IMR-90 (cell line): ENCODE results near the gene ZBTB8OS. TPM values are rescaled to one million over a fixed set of nuclear protein-coding genes. Genes with fewer than 3 reads are reported as not detected.

Experiments used
- ATAC-seq: fragments of 200-7000 bp; cut with Tn5 transposase; 2 replicates; pipeline ENCODE4 v1.9.1; 2020; ENCODE audit warnings: low read depth, mild to moderate bottlenecking, moderate library complexity
- BruUV-seq: library from RNA; stranded (reverse); fragments of 400-500 nt; replicated peaks from 2 replicates; lab custom pipeline; 2021; lab: Mats Ljungman, UMichigan
- CTCF ChIA-PET: fragments of 300-600 bp; formaldehyde crosslinking; extraction: SDS; loops from one replicate; lab custom pipeline; 2021; ENCODE audit warnings: antibody characterized with exemption; lab: Yijun Ruan, JAX
- POLR2A ChIA-PET: fragments of 300-600 bp; sonication (Branson Sonifier 250); formaldehyde crosslinking; loops from one replicate; lab custom pipeline; 2022; ENCODE audit warnings: antibody characterized with exemption; ENCODE audit not compliant: unreplicated experiment; lab: Charles Lee
- DNase-seq: peaks from one replicate; pipeline ENCODE4 v3.0.0; 2013
- H2AFZ ChIP-seq: replicated peaks from 2 replicates; pipeline ENCODE3; 2013; ENCODE audit warnings: low read length, mild to moderate bottlenecking; ENCODE audit not compliant: poor library complexity
- H2AK5ac ChIP-seq: 2 replicates; pipeline ENCODE4 v1.6.1; 2013; ENCODE audit warnings: low read depth, low read length, inconsistent platforms
- H2AK9ac ChIP-seq: replicated peaks from 2 replicates; pipeline ENCODE3; 2013; ENCODE audit warnings: mild to moderate bottlenecking, low read depth, low read length, moderate library complexity; ENCODE audit not compliant: poor library complexity
- H2BK120ac ChIP-seq: 2 replicates; pipeline ENCODE4 v1.6.1; 2013; ENCODE audit warnings: low read depth, low read length, inconsistent platforms
- H2BK15ac ChIP-seq: 3 replicates; pipeline ENCODE4 v1.6.1; 2013; ENCODE audit warnings: low read depth, low read length, inconsistent platforms
- H2BK20ac ChIP-seq: 2 replicates; pipeline ENCODE4 v1.6.1; 2013; ENCODE audit warnings: low read depth, mild to moderate bottlenecking, inconsistent platforms, low read length, moderate library complexity
- H2BK5ac ChIP-seq: 2 replicates; pipeline ENCODE4 v1.6.1; 2013; ENCODE audit warnings: mild to moderate bottlenecking, low read depth, low read length, inconsistent platforms; ENCODE audit not compliant: poor library complexity, severe bottlenecking
- H3K14ac ChIP-seq: replicated peaks from 2 replicates; pipeline ENCODE4 v1.6.1; 2013; ENCODE audit warnings: low read depth, low read length, inconsistent platforms
- H3K18ac ChIP-seq: 2 replicates; pipeline ENCODE4 v1.6.1; 2013; ENCODE audit warnings: low read depth, low read length, control low read depth
- H3K23ac ChIP-seq: 2 replicates; pipeline ENCODE4 v1.6.1; 2013; ENCODE audit warnings: low read depth, low read length, inconsistent platforms
- H3K27ac ChIP-seq: 2 replicates; pipeline ENCODE4 v1.5.1; 2013; ENCODE audit warnings: mild to moderate bottlenecking, control low read depth, low read length; ENCODE audit not compliant: insufficient read depth
- H3K27me3 ChIP-seq: 2 replicates; pipeline ENCODE4 v1.6.1; 2013; ENCODE audit warnings: low read length; ENCODE audit not compliant: control insufficient read depth, insufficient read depth
- H3K36me3 ChIP-seq: 2 replicates; pipeline ENCODE4 v1.6.1; 2013; ENCODE audit warnings: low read length, mixed read lengths; ENCODE audit not compliant: control insufficient read depth, insufficient read depth
- H3K4ac ChIP-seq: 2 replicates; pipeline ENCODE4 v1.6.1; 2013; ENCODE audit warnings: low read depth, low read length, inconsistent platforms
- H3K4me1 ChIP-seq: 2 replicates; pipeline ENCODE4 v1.6.1; 2013; ENCODE audit warnings: low read length, mixed read lengths; ENCODE audit not compliant: control insufficient read depth, insufficient read depth
- H3K4me2 ChIP-seq: 2 replicates; pipeline ENCODE4 v1.6.1; 2013; ENCODE audit warnings: low read depth, mild to moderate bottlenecking, control low read depth, low read length, moderate library complexity
- H3K4me3 ChIP-seq: 2 replicates; pipeline ENCODE4 v1.5.1; 2013; ENCODE audit warnings: low read depth, mild to moderate bottlenecking, control low read depth, low read length, moderate library complexity; ENCODE audit not compliant: insufficient read depth
- H3K56ac ChIP-seq: 2 replicates; pipeline ENCODE4 v1.6.1; 2013; ENCODE audit warnings: low read length, inconsistent platforms; ENCODE audit not compliant: insufficient read depth; ENCODE audit errors: extremely low read depth
- H3K79me1 ChIP-seq, 2 experiments: 2 replicates each; pipeline ENCODE4 v1.6.1; 2013; ENCODE audit warnings: low read length in 2 of 2, inconsistent platforms in 1 of 2, low read depth in 1 of 2
- H3K9ac ChIP-seq: 2 replicates; pipeline ENCODE4 v1.6.1; 2013; ENCODE audit warnings: low read depth, low read length, control low read depth
- H3K9me1 ChIP-seq: 2 replicates; pipeline ENCODE4 v1.6.1; 2013; ENCODE audit warnings: low read length, inconsistent platforms; ENCODE audit not compliant: insufficient read depth
- H3K9me3 ChIP-seq: 2 replicates; pipeline ENCODE4 v1.6.1; 2013; ENCODE audit warnings: low read length; ENCODE audit not compliant: control insufficient read depth, insufficient read depth
- H4K20me1 ChIP-seq: 2 replicates; pipeline ENCODE4 v1.6.1; 2013; ENCODE audit warnings: low read length, inconsistent platforms; ENCODE audit not compliant: insufficient read depth
- H4K5ac ChIP-seq: 2 replicates; pipeline ENCODE4 v1.6.1; 2013; ENCODE audit warnings: mild to moderate bottlenecking, low read depth, low read length, control low read depth
- H4K8ac ChIP-seq, 2 experiments: 2 replicates each; pipeline ENCODE4 v1.6.1; 2013; ENCODE audit warnings: low read depth in 2 of 2, low read length in 2 of 2, control low read depth in 1 of 2, inconsistent platforms in 1 of 2
- H4K91ac ChIP-seq: 2 replicates; pipeline ENCODE4 v1.6.1; 2013; ENCODE audit warnings: low read depth, low read length, inconsistent platforms; ENCODE audit not compliant: insufficient read depth
- BHLHE40 ChIP-seq: fragments of 150-350 bp; IDR thresholded peaks from 2 replicates; pipeline ENCODE4 v1.6.1; 2016; ENCODE audit warnings: mild to moderate bottlenecking, low read depth, low read length
- CEBPB ChIP-seq: IDR thresholded peaks from 2 replicates; pipeline ENCODE4 v1.6.1; 2012; ENCODE audit warnings: low read depth, low read length, improper control_type of control experiment
- CHD1 ChIP-seq: IDR thresholded peaks from 2 replicates; pipeline ENCODE4 v1.6.1; 2012; ENCODE audit warnings: low read depth, low read length, improper control_type of control experiment
- ELK1 ChIP-seq: fragments of 150-350 bp; IDR thresholded peaks from 2 replicates; pipeline ENCODE4 v1.6.1; 2016; ENCODE audit warnings: low read depth, mild to moderate bottlenecking, low read length, moderate library complexity, borderline replicate concordance
- FOS ChIP-seq: fragments of 150-350 bp; IDR thresholded peaks from 2 replicates; pipeline ENCODE4 v1.6.1; 2016; ENCODE audit warnings: low read depth, low read length
- MAFK ChIP-seq: IDR thresholded peaks from 2 replicates; pipeline ENCODE4 v1.6.1; 2012; ENCODE audit warnings: low read depth, low read length, improper control_type of control experiment
- MAZ ChIP-seq: IDR thresholded peaks from 2 replicates; pipeline ENCODE4 v1.6.1; 2012; ENCODE audit warnings: low read depth, mild to moderate bottlenecking, low read length, improper control_type of control experiment, moderate library complexity, borderline replicate concordance
- MXI1 ChIP-seq: IDR thresholded peaks from 2 replicates; pipeline ENCODE4 v1.6.1; 2012; ENCODE audit warnings: low read depth, mild to moderate bottlenecking, low read length, moderate library complexity, borderline replicate concordance
- NFE2L2 ChIP-seq: fragments of 150-350 bp; IDR thresholded peaks from 2 replicates; pipeline ENCODE4 v1.6.1; 2016; ENCODE audit warnings: low read depth, mild to moderate bottlenecking, low read length
- POLR2A ChIP-seq: IDR thresholded peaks from 2 replicates; pipeline ENCODE4 v1.6.1; 2012; ENCODE audit warnings: mild to moderate bottlenecking, low read depth, low read length
- RAD21 ChIP-seq: IDR thresholded peaks from 2 replicates; pipeline ENCODE4 v1.6.1; 2012; ENCODE audit warnings: low read length, improper control_type of control experiment
- RCOR1 ChIP-seq: IDR thresholded peaks from 2 replicates; pipeline ENCODE4 v1.6.1; 2012; ENCODE audit warnings: mild to moderate bottlenecking, low read length, improper control_type of control experiment; ENCODE audit not compliant: insufficient replicate concordance
- RFX5 ChIP-seq: IDR thresholded peaks from 2 replicates; pipeline ENCODE4 v1.8.0; 2012; ENCODE audit warnings: low read depth, mild to moderate bottlenecking, low read length, moderate library complexity
- SMC3 ChIP-seq: fragments of 150-350 bp; IDR thresholded peaks from 2 replicates; pipeline ENCODE4 v1.6.1; 2016; ENCODE audit warnings: low read depth, mild to moderate bottlenecking, antibody characterized with exemption, low read length, moderate library complexity
- USF2 ChIP-seq: fragments of 150-350 bp; IDR thresholded peaks from 2 replicates; pipeline ENCODE4 v1.6.1; 2017; ENCODE audit warnings: mild to moderate bottlenecking, antibody characterized with exemption, low read length, low read depth
- WGBS, 2 experiments: methylation state at CpG; one replicate each; pipeline versions ENCODE4 v1.1.5 to v1.1.7; 2013; ENCODE audit warnings: missing lambda C conversion rate in 2 of 2; ENCODE audit not compliant: insufficient read length in 1 of 2; ENCODE audit errors: extremely low coverage in 2 of 2; 5-methylcytosine and 5-hydroxymethylcytosine counted together
- dilution Hi-C: fragments of 300-500 bp; cut with HindIII; formaldehyde crosslinking; loops from one replicate; pipeline ENCODE4 v1.14.3; 2018; ENCODE audit warnings: low sequenced_read_pairs; ENCODE audit not compliant: unreplicated experiment
- in situ Hi-C: fragments of 300-500 bp; cut with MboI; formaldehyde crosslinking; loops from 3 replicates; pipeline ENCODE4 v1.14.3; 2019; ENCODE audit warnings: low sequenced_read_pairs, inconsistent platforms, mixed read lengths
- intact Hi-C: fragments of 100-400 bp; cut with micrococcal nuclease; formaldehyde crosslinking; loops from 2 replicates; pipeline ENCODE4 v1.10.0; 2022
- polyA plus RNA-seq, 3 experiments: library from polyadenylated mRNA; depleted of rRNA; stranded (reverse); fragments of >200 nt; gene quantifications; 2 replicates each; pipeline ENCODE4 v1.2.3, GENCODE V29; 2012; ENCODE audit warnings: low replicate concordance in 1 of 3
- total RNA-seq: library from RNA; depleted of rRNA; stranded (reverse); fragments of >200 nt; gene quantifications from 2 replicates; pipeline ENCODE4 v1.2.3, GENCODE V29; 2012
- TF ChIP-seq, protein P1 (sequence below): conservative IDR thresholded peaks from 2 replicates; pipeline ENCODE4 v1.5.1; 2012; ENCODE audit warnings: mild to moderate bottlenecking, low read depth, low read length, improper control_type of control experiment

ZBTB8OS gene
- total and polyA plus RNA-seq, 2 of the 4 experiments (the other 2 are of a cell fraction), result 31.0 to 43.5 TPM

DNA sequence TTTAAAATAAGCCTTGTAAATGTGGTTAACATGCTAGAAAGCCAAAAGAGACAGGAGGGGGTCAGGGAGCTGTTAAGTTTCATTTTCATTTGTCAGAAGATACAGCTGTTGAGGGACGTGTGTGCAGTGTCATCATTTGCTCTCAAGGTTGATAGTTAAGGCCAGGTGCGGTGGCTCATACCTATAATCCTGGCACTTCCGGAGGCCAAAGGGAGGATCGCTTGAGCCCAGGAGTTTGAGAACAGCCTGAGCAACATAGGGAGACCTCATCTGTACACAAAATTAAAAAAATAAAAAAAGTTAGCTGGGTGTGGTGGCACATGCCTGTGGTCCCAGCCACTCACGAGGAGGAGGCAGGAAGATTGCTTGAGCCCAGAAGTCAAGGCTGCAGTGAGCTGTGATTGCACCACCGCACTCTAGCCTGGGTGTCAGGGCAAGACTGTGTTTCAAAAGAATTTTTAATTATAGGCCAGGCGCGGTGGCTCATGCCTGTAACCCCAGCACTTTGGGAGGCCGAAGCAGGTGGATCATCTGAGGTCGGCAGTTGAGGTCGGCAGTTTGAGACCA, 22.7 kb downstream of the ZBTB8OS start:
- Histone ChIP-seq H3K9me3 (no peaks in the 10 kb centered on the region), H3K27me3 (no peaks in the 10 kb centered on the region), H3K18ac (no peak overlapping the region), H4K91ac (no peak overlapping the region), H2BK20ac (no peak overlapping the region), H2BK120ac (no peak overlapping the region), H2AFZ (no peak overlapping the region), H2AK9ac (no peak overlapping the region), H3K79me1 (peaks cover 0 to 6% of the 10 kb centered on the region in 2 experiments; a peak in 3 of 4 replicates), H3K36me3 (peaks cover 11% of the 10 kb centered on the region), H2BK15ac (no peak overlapping the region), H4K5ac (no peak overlapping the region), H3K4me1 (no peaks in the 10 kb centered on the region), H3K4me2 (no peak overlapping the region), H3K9ac (no peak overlapping the region), H3K9me1 (peaks cover 6% of the 10 kb centered on the region; the same call in 1 of the 2 replicates), H3K56ac (no peak overlapping the region), H3K27ac (no peak overlapping the region), H2AK5ac (no peak overlapping the region), H4K8ac (no peak overlapping the region; a peak in 1 of 4 replicates), H3K4me3 (no peak overlapping the region), H3K4ac (no peak overlapping the region), H2BK5ac (no peak overlapping the region), H3K23ac (no peak overlapping the region), H3K14ac (no peak overlapping the region), H4K20me1 (no peaks in the 10 kb centered on the region)
- POLR2A ChIA-PET, result no interaction called here
- CTCF ChIA-PET, result no interaction called here
- dilution Hi-C loops, result no loop called here
- no peak for DNase-seq
- BruUV-seq, result no TSS peak
- WGBS, 2 experiments, result 100% methylated on average over 7 of the region's 11 CpGs; no CpG with 5 or more reads in 1 of the 2 experiments
- in situ Hi-C loops, result no loop called here
- intact Hi-C loops, result no loop called here
- no peak for ATAC-seq
- TF ChIP-seq NFE2L2 (no peak), CHD1 (no peak), USF2 (no peak), ELK1 (no peak), BHLHE40 (no peak), RFX5 (no peak), FOS (no peak), POLR2A (no peak), MAFK (no peak), RAD21 (no peak), MAZ (no peak), SMC3 (no peak), MXI1 (no peak), CEBPB (no peak), RCOR1 (no peak)
- TF ChIP-seq, protein P1, sequence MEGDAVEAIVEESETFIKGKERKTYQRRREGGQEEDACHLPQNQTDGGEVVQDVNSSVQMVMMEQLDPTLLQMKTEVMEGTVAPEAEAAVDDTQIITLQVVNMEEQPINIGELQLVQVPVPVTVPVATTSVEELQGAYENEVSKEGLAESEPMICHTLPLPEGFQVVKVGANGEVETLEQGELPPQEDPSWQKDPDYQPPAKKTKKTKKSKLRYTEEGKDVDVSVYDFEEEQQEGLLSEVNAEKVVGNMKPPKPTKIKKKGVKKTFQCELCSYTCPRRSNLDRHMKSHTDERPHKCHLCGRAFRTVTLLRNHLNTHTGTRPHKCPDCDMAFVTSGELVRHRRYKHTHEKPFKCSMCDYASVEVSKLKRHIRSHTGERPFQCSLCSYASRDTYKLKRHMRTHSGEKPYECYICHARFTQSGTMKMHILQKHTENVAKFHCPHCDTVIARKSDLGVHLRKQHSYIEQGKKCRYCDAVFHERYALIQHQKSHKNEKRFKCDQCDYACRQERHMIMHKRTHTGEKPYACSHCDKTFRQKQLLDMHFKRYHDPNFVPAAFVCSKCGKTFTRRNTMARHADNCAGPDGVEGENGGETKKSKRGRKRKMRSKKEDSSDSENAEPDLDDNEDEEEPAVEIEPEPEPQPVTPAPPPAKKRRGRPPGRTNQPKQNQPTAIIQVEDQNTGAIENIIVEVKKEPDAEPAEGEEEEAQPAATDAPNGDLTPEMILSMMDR, result no peak
